ENCODE measurements around the gene UNKL.

The UNKL gene

GRCh38 chr16:1315081-1316032 lies 99.1 kb downstream of the UNKL start:
- TF ChIP-seq, protein P1, sequence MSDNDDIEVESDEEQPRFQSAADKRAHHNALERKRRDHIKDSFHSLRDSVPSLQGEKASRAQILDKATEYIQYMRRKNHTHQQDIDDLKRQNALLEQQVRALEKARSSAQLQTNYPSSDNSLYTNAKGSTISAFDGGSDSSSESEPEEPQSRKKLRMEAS (IDR thresholded peaks at IDR 0.05; ENCODE audit: low read depth, low read length), result no peak
- no peak for TF ChIP-seq CTCF (IDR thresholded peaks at IDR 0.05; ENCODE audit: low read depth, low read length)
- TF ChIP-seq MYC (IDR thresholded peaks at IDR 0.05; ENCODE audit: low read depth, low read length), result no peak
- no peak for TF ChIP-seq POLR2A (IDR thresholded peaks at IDR 0.05; ENCODE audit: extremely low read depth, insufficient read length)

GRCh38 chr16:1314399-1315068 lies 100.0 kb downstream of the UNKL start:
- no peak for DNase-seq (ENCODE audit: low read depth)
- TF ChIP-seq, protein P1 (IDR thresholded peaks at IDR 0.05; ENCODE audit: low read depth, low read length), result no peak
- TF ChIP-seq POLR2A (IDR thresholded peaks at IDR 0.05; ENCODE audit: extremely low read depth, insufficient read length), result no peak
- no peak for TF ChIP-seq MYC (IDR thresholded peaks at IDR 0.05; ENCODE audit: low read depth, low read length)
- no peak for TF ChIP-seq CTCF (IDR thresholded peaks at IDR 0.05; ENCODE audit: low read depth, low read length)
- H3K4me3 ChIP-seq (ENCODE audit: low read depth, low read length), result no peak overlapping the region

More at GRCh38 chr16:1315081-1316032, 99.1 kb downstream of the UNKL start:
- H3K4me3 ChIP-seq (ENCODE audit: low read depth, low read length), result no peak overlapping the region
- no peak for DNase-seq (ENCODE audit: low read depth)

GRCh38 chr16:1313721-1314369 lies 100.7 kb downstream of the UNKL start:
- no peak for DNase-seq (ENCODE audit: low read depth)
- TF ChIP-seq CTCF (IDR thresholded peaks at IDR 0.05; ENCODE audit: low read depth, low read length), result no peak

More at GRCh38 chr16:1313721-1314369, 100.7 kb downstream of the UNKL start:
- H3K4me3 ChIP-seq (ENCODE audit: low read depth, low read length), result no peak overlapping the region

Data from NB4 (cell line).